ENCODE measurements around the gene LCN10.
"Not testable (repeated sequence)": the region's sequence is repeated elsewhere in the genome, so short reads cannot be mapped to it uniquely, and the experiment has no call there.

The LCN10 gene

DNA sequence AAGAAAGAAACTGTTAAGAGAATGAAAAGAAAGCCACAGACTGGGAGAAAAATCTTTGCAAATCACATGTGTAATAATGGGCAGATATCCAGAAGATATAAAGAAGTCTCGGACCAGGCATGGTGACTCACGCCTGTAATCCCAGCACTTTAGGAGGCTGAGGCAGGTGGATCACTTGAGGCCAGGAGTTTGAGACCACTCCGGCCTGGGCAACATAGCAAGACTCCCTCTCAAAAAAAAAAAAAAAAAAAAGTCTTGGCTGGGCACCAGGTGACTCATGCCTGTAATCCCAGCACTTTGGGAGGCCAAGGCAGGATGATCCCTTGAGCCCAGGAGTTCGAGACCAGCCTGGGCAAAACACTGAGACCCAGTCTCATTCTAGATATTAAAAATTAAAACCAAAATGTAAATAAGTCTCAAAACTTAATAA, 31.5 kb downstream of the LCN10 start:
- DNase-seq (ENCODE audit: extremely low spot score); CTCF ChIA-PET: not testable (repeated sequence)
- peak; percentile 95 for TF ChIP-seq ZNF384 (IDR thresholded peaks at IDR 0.05)
- POLR2A ChIA-PET = interaction anchor here (3.4 kb wide), 1 partner anchor 17 kb away, joined by 26 read pairs; no protein-coding TSS in a partner anchor

DNA sequence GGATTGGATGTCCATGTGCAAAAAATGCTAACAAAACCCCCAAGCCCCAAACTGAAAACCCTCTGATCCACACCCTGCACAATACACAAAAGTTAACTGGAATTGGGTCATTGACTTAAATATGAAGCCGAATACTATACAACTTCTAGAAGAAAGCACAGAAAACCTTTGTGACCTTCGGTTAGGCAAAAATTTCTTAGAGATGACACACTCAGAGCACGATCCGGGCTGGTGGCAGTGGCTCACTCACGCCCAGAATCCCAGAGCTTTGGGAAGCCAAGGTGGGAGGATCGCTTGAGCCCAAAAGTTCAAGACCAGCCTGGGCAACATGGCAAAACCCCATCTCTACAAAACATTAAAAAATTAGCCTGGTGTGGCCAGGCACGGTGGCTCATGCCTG, 32.2 kb downstream of the LCN10 start:
- ChIA-PET POLR2A (no interaction called here), CTCF (no interaction called here)
- no peak for DNase-seq (ENCODE audit: extremely low spot score)
- TF ChIP-seq FOXK2 (IDR thresholded peaks at IDR 0.05) = no peak
- TF ChIP-seq BHLHE40 (IDR thresholded peaks at IDR 0.05; ENCODE audit: borderline replicate concordance) = no peak
- TF ChIP-seq TARDBP (IDR thresholded peaks at IDR 0.05) = no peak
- no peak for TF ChIP-seq HDGF (IDR thresholded peaks at IDR 0.05; ENCODE audit: borderline replicate concordance)
- no peak for TF ChIP-seq FOXM1 (IDR thresholded peaks at IDR 0.05; ENCODE audit: borderline replicate concordance)
- TF ChIP-seq FOXA1 (IDR thresholded peaks at IDR 0.05) = no peak
- TF ChIP-seq SUZ12 (IDR thresholded peaks at IDR 0.05) = no peak
- TF ChIP-seq SP1 (IDR thresholded peaks at IDR 0.05) = no peak
- no peak for TF ChIP-seq ELF4 (IDR thresholded peaks at IDR 0.05)
- TF ChIP-seq, protein P1, sequence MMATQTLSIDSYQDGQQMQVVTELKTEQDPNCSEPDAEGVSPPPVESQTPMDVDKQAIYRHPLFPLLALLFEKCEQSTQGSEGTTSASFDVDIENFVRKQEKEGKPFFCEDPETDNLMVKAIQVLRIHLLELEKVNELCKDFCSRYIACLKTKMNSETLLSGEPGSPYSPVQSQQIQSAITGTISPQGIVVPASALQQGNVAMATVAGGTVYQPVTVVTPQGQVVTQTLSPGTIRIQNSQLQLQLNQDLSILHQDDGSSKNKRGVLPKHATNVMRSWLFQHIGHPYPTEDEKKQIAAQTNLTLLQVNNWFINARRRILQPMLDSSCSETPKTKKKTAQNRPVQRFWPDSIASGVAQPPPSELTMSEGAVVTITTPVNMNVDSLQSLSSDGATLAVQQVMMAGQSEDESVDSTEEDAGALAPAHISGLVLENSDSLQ (IDR thresholded peaks at IDR 0.05) = no peak
- no peak for TF ChIP-seq NFRKB (IDR thresholded peaks at IDR 0.05)
- TF ChIP-seq LEF1 (IDR thresholded peaks at IDR 0.05; ENCODE audit: borderline replicate concordance) = no peak
- no peak for TF ChIP-seq CTBP1 (IDR thresholded peaks at IDR 0.05; ENCODE audit: borderline replicate concordance)
- no peak for TF ChIP-seq ARNT (IDR thresholded peaks at IDR 0.05)
- no peak for TF ChIP-seq ZNF384 (IDR thresholded peaks at IDR 0.05)
- TF ChIP-seq L3MBTL2 (conservative IDR thresholded peaks at IDR 0.05) = no peak

DNA sequence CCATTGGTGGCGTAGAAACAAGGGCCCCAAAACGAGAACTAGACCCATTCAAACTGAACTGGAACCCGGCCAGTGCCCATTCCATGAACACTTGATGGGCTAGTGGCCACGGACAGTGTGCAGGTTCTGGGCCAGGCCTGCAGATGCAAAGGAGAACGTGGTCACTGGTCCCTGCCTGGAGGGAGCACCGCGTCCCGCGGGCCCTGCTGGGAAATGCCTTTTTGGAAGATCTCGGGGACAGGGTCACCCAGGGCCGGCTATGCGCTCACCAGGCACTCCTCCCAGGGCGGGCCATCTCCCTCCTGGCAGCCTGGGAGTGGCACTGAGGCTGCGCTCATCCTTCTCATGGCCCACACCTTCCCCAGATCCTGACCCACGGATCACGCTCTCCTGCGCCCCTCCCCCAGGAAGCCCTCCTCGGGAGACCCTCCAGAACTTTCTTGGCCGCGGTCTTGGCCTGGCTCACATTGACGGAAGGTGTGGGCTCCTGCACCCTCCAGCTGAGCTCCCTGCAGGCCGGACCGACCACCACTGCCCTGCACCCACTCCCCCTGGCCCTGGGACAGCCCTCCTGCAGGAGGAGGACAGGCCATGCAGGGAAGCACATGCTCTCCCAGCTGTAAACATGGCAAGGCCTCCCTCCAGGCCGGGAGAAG, 33.2 kb downstream of the LCN10 start:
- POLR2A ChIA-PET = no interaction called here
- no peak for DNase-seq (ENCODE audit: extremely low spot score)
- TF ChIP-seq FOXA1 (IDR thresholded peaks at IDR 0.05) = no peak
- TF ChIP-seq ELF4 (IDR thresholded peaks at IDR 0.05) = no peak
- no peak for TF ChIP-seq SUZ12 (IDR thresholded peaks at IDR 0.05)
- no peak for TF ChIP-seq FOXK2 (IDR thresholded peaks at IDR 0.05)
- no peak for TF ChIP-seq BHLHE40 (IDR thresholded peaks at IDR 0.05; ENCODE audit: borderline replicate concordance)
- no peak for TF ChIP-seq ARNT (IDR thresholded peaks at IDR 0.05)
- no peak for TF ChIP-seq FOXM1 (IDR thresholded peaks at IDR 0.05; ENCODE audit: borderline replicate concordance)
- no peak for TF ChIP-seq SP1 (IDR thresholded peaks at IDR 0.05)
- no peak for TF ChIP-seq CTBP1 (IDR thresholded peaks at IDR 0.05; ENCODE audit: borderline replicate concordance)
- TF ChIP-seq, protein P1 (IDR thresholded peaks at IDR 0.05) = no peak
- CTCF ChIA-PET = no interaction called here

DNA sequence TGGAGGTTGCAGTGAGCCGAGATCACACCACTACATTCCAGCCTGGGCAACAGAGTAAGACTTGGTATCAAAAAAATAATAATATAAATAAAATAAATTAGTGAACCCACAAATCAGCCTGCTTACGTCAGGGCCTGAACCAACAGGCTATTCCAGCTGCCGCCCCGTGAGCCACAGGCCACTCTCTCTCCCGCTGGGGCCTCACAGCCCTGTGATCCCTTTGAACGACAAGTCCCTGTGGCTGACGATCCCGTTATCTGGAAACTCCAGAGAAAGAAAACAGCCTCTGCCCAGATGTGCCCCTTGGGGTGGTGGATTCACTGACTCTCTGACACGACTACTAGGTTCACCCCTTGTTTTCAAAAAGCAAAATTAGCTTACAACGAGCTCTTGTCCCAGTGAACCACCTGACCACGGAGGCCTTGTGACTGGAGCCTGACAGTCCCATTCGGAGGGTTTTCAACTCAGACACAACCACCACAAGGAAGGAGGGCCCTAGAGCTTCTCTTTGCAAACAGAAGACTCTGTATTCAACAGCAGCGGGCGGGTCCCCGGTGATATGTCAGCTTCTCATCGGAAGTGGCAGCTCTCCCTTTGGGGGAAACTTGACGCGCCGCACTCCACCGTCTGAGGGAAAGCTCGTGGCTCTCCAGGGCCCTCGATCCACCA, 34.8 kb downstream of the LCN10 start:
- POLR2A ChIA-PET = no interaction called here
- CTCF ChIA-PET = no interaction called here
- DNase-seq (ENCODE audit: extremely low spot score) = no peak
- TF ChIP-seq TARDBP (IDR thresholded peaks at IDR 0.05) = no peak
- TF ChIP-seq HDGF (IDR thresholded peaks at IDR 0.05; ENCODE audit: borderline replicate concordance) = no peak
- no peak for TF ChIP-seq FOXM1 (IDR thresholded peaks at IDR 0.05; ENCODE audit: borderline replicate concordance)
- TF ChIP-seq SP1 (IDR thresholded peaks at IDR 0.05) = no peak
- no peak for TF ChIP-seq FOXA1 (IDR thresholded peaks at IDR 0.05)
- TF ChIP-seq LEF1 (IDR thresholded peaks at IDR 0.05; ENCODE audit: borderline replicate concordance) = no peak
- TF ChIP-seq ELF4 (IDR thresholded peaks at IDR 0.05) = no peak
- no peak for TF ChIP-seq ARNT (IDR thresholded peaks at IDR 0.05)
- no peak for TF ChIP-seq BHLHE40 (IDR thresholded peaks at IDR 0.05; ENCODE audit: borderline replicate concordance)
- TF ChIP-seq NFRKB (IDR thresholded peaks at IDR 0.05) = no peak

DNA sequence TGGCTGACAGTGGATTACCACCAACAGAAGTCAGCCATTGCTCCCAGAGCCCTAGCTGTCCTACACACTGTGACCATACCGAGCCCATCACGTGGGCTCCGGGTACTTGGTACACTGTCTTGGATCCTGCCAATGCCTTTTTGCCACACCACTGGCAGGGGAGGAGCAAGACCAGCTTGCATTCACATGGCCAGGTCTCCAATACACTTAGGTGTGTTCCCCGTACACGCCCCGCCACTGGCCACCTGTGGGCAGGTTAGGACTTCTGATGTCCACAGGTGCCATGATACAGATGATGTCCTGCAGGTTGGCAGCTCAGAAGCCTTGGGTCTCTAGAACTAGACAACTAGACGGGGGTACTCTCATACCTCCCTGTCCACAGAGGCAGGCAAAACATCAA, 35.7 kb downstream of the LCN10 start:
- no peak for DNase-seq (ENCODE audit: extremely low spot score)
- ChIA-PET POLR2A (no interaction called here), CTCF (no interaction called here)
- TF ChIP-seq SP1 (IDR thresholded peaks at IDR 0.05) (no peak), FOXA1 (IDR thresholded peaks at IDR 0.05) (no peak), FOXK2 (IDR thresholded peaks at IDR 0.05) (no peak), CTBP1 (IDR thresholded peaks at IDR 0.05; ENCODE audit: borderline replicate concordance) (no peak), ZNF384 (IDR thresholded peaks at IDR 0.05) (no peak), TARDBP (IDR thresholded peaks at IDR 0.05) (no peak), L3MBTL2 (conservative IDR thresholded peaks at IDR 0.05) (no peak), ARNT (IDR thresholded peaks at IDR 0.05) (no peak), SUZ12 (IDR thresholded peaks at IDR 0.05) (no peak), ELF4 (IDR thresholded peaks at IDR 0.05) (no peak), HDGF (IDR thresholded peaks at IDR 0.05; ENCODE audit: borderline replicate concordance) (no peak), LEF1 (IDR thresholded peaks at IDR 0.05; ENCODE audit: borderline replicate concordance) (no peak), NFRKB (IDR thresholded peaks at IDR 0.05) (no peak), FOXM1 (IDR thresholded peaks at IDR 0.05; ENCODE audit: borderline replicate concordance) (no peak)
- TF ChIP-seq, protein P1 (IDR thresholded peaks at IDR 0.05) = no peak

DNA sequence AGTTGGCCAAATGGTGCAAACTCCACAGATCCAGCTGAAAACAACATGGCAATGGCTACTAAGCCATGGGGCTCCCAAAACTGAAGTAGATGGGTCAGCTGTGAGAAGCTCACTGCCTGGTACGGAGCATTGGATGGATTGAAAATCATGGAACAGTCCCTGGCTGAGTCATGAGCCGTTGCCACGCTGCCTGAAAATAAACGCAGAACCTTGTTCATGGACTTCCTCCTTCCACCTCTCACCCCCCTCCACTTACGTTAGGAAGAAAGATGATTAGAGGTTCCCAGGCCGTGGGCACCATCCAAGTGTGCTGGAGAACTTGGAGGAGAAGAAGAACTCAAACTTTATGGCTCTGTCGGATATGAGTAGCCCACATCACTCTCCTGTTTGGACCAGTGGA, 37.2 kb downstream of the LCN10 start:
- CTCF ChIA-PET = interaction anchor here (0.7 kb wide), 1 partner anchor 220 kb away, joined by 5 read pairs; no protein-coding TSS in a partner anchor
- POLR2A ChIA-PET = no interaction called here

DNA sequence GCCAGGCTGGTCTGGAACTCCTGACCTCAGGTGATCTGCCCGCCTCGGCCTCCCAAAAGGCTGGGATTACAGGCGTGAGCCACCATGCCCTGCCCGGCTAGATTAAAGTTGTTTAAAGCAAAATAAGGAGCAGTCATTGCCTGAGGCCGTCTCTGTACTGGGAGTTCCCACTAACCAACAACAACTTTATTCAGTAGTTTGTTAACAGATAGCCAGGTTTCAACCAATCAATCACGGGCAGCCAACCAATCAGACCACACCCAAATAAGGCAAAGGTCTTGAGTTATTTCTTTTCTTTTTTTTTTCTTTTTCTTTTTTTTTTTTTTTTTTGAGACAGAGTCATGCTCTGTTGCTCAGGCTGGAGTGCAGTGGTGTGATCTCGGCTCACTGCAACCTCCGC, 38.0 kb downstream of the LCN10 start:
- CTCF ChIA-PET = interaction anchor here (0.7 kb wide), 1 partner anchor 219 kb away, joined by 5 read pairs; no protein-coding TSS in a partner anchor
- DNase-seq (ENCODE audit: extremely low spot score); POLR2A ChIA-PET: not testable (repeated sequence)

More for the DNA sequence above, 37.2 kb downstream of the LCN10 start:
- no peak for TF ChIP-seq FOXA1 (IDR thresholded peaks at IDR 0.05)
- no peak for TF ChIP-seq FOXM1 (IDR thresholded peaks at IDR 0.05; ENCODE audit: borderline replicate concordance)
- TF ChIP-seq SUZ12 (IDR thresholded peaks at IDR 0.05) = no peak
- no peak for TF ChIP-seq NFRKB (IDR thresholded peaks at IDR 0.05)
- no peak for TF ChIP-seq ELF4 (IDR thresholded peaks at IDR 0.05)
- TF ChIP-seq CTBP1 (IDR thresholded peaks at IDR 0.05; ENCODE audit: borderline replicate concordance) = no peak
- TF ChIP-seq FOXK2 (IDR thresholded peaks at IDR 0.05) = no peak
- no peak for TF ChIP-seq ARNT (IDR thresholded peaks at IDR 0.05)
- no peak for TF ChIP-seq SP1 (IDR thresholded peaks at IDR 0.05)
- no peak for TF ChIP-seq ZNF384 (IDR thresholded peaks at IDR 0.05)
- TF ChIP-seq, protein P1 (IDR thresholded peaks at IDR 0.05) = no peak
- no peak for TF ChIP-seq LEF1 (IDR thresholded peaks at IDR 0.05; ENCODE audit: borderline replicate concordance)
- TF ChIP-seq HDGF (IDR thresholded peaks at IDR 0.05; ENCODE audit: borderline replicate concordance) = no peak
- TF ChIP-seq L3MBTL2 (conservative IDR thresholded peaks at IDR 0.05) = no peak
- no peak for TF ChIP-seq BHLHE40 (IDR thresholded peaks at IDR 0.05; ENCODE audit: borderline replicate concordance)
- no peak for TF ChIP-seq TARDBP (IDR thresholded peaks at IDR 0.05)
- no peak for DNase-seq (ENCODE audit: extremely low spot score)

Data from HEK293T (cell line).